Measurements from ENCODE around the gene APOBEC3C. TPM values are rescaled to one million over a fixed set of nuclear protein-coding genes. Genes with fewer than 3 reads are reported as not detected.
"Not testable (repeated sequence)": the region's sequence is repeated elsewhere in the genome, so short reads cannot be mapped to it uniquely, and the experiment has no call there.

APOBEC3C gene
- total RNA-seq, 1 experiment from 2014 or later, result 32.1 TPM

GRCh38 chr22:39040538-39041296, 26.7 kb downstream of the APOBEC3C start, which contains the start of gene APOBEC3F:
Gene APOBEC3F (plus strand): TSS chr22:39040864. CDS start chr22:39040961, 97 bp downstream.
- H3K27ac Mint-ChIP-seq, result peak within 1 kb of the TSS; percentile 91 to 98 (median 95)
- not testable (repeated sequence) for H3K36me3 Mint-ChIP-seq (ENCODE audit: insufficient read depth in 1 of 3, low read depth in 3 of 3); H2AFZ ChIP-seq (ENCODE audit: low read length); H3K4me1 ChIP-seq (ENCODE audit: insufficient read depth, low read length); H2BK5ac ChIP-seq (ENCODE audit: insufficient read length, low read length); H4K5ac ChIP-seq (ENCODE audit: insufficient read length, low read depth, low read length); H2AK5ac ChIP-seq (ENCODE audit: insufficient read length, low read length); H3K79me1 ChIP-seq (ENCODE audit: insufficient read depth, low read depth, low read length, poor library complexity, severe bottlenecking); H2BK120ac ChIP-seq (ENCODE audit: low read depth, low read length, poor library complexity, severe bottlenecking); H2BK20ac ChIP-seq (ENCODE audit: low read depth, low read length, poor library complexity, severe bottlenecking); H3K23ac ChIP-seq (ENCODE audit: insufficient read length, low read depth, low read length); H3K9ac ChIP-seq (ENCODE audit: extremely low read depth, insufficient read length, low read length); H2BK12ac ChIP-seq (ENCODE audit: insufficient read length, low read depth, low read length); H3K23me2 ChIP-seq (ENCODE audit: insufficient read length, low read depth, low read length, poor library complexity, severe bottlenecking); H3K27ac ChIP-seq (ENCODE audit: insufficient read length, low read depth, low read length); H3T11ph ChIP-seq (ENCODE audit: low read length); H3K27me3 Mint-ChIP-seq (ENCODE audit: low read depth); H3K9me3 ChIP-seq (ENCODE audit: control insufficient read depth, low read depth, low read length); H3K27me3 ChIP-seq (ENCODE audit: insufficient read depth, low read length); H3K56ac ChIP-seq (ENCODE audit: insufficient read length, low read depth, low read length); H4K91ac ChIP-seq (ENCODE audit: insufficient read length, low read depth, low read length); H2BK15ac ChIP-seq (ENCODE audit: low read depth, low read length); H3K79me2 ChIP-seq (ENCODE audit: insufficient read depth, low read length); H3K4ac ChIP-seq (ENCODE audit: low read depth, low read length); H3K9me3 Mint-ChIP-seq; H4K8ac ChIP-seq (replicated peaks; ENCODE audit: insufficient read length, low read depth, low read length); H4K20me1 ChIP-seq (ENCODE audit: control insufficient read depth, insufficient read depth, insufficient read length)
- 0 out of 2 replicates have a peak within 1 kb of the TSS, but pooled peaks have one; percentile 47 for H3K14ac ChIP-seq (ENCODE audit: insufficient read depth, low read length)
- DNase-seq, result peak; percentile 73
- peak within 1 kb of the TSS; percentile 65 for H3K4me2 ChIP-seq (ENCODE audit: insufficient read depth, insufficient read length, low read length)
- H3K4me3 Mint-ChIP-seq, result peak within 1 kb of the TSS; percentile 67 to 80
- peaks cover 61 to 63% of the 10 kb centered on the region in 2 experiments for H3K4me1 Mint-ChIP-seq
- no CpG with 5 or more reads among the region's 21 CpGs for WGBS (ENCODE audit: extremely low coverage, insufficient read length, low lambda C conversion rate)
- peak within 1 kb of the TSS; percentile 64 for H3K18ac ChIP-seq (ENCODE audit: insufficient read length, low read depth, low read length)
